Measurements from ENCODE around the gene KIF3A.

KIF3A gene

DNA sequence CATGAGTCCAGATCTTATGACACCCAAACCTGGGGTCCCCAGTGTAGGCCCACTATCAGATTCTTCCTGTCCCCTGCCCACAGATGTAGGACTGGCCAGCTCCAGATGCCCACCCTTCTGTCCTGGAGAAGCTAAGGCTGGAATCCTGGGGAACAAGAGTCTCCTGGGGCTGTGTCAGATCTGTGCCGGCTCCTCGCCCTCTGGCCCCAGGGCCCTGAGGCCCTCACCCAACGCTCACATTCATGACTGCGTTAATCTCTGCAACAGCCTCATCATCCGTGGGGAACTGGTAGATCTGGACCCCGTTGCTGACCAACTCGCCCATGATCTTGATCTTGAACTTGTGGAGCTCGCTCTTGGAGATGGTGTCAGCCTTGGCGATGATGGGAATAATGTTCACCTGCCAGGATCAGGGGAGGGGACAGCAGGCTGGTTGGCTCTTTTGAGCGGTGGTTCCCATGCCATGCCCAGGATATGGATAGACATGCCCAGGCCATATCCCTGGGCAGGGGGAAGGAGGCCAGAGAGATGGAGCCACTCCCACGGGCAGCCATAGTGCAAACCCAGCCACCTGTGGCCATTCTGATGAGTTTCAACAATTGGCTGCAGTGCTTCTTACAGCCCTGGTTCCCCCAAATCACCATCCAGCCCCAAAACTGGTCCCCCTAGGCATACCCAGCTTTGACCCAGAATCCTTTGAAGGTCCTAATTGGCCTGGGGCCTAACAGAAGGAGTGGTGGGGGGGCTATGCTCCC lies 25.1 kb upstream of the KIF3A start:
- Histone ChIP-seq H3K4me3 (ENCODE audit: extremely low read depth, insufficient read depth, low read length, poor library complexity, severe bottlenecking) (no peak overlapping the region), H3K36me3 (ENCODE audit: control insufficient read depth, insufficient read depth, low read length) (peaks cover 69% of the 10 kb centered on the region), H3K9me3 (ENCODE audit: control insufficient read depth, low read length) (no peaks in the 10 kb centered on the region), H3K27ac (ENCODE audit: low read depth, low read length, severe bottlenecking) (no peak overlapping the region), H3K4me1 (ENCODE audit: control insufficient read depth, insufficient read depth, low read length, poor library complexity, severe bottlenecking) (no peaks in the 10 kb centered on the region)
- 94 to 96% methylated on average over 5 to 10 of the region's 11 CpGs for WGBS, 2 experiments (ENCODE audit: insufficient coverage in 2 of 2)

DNA sequence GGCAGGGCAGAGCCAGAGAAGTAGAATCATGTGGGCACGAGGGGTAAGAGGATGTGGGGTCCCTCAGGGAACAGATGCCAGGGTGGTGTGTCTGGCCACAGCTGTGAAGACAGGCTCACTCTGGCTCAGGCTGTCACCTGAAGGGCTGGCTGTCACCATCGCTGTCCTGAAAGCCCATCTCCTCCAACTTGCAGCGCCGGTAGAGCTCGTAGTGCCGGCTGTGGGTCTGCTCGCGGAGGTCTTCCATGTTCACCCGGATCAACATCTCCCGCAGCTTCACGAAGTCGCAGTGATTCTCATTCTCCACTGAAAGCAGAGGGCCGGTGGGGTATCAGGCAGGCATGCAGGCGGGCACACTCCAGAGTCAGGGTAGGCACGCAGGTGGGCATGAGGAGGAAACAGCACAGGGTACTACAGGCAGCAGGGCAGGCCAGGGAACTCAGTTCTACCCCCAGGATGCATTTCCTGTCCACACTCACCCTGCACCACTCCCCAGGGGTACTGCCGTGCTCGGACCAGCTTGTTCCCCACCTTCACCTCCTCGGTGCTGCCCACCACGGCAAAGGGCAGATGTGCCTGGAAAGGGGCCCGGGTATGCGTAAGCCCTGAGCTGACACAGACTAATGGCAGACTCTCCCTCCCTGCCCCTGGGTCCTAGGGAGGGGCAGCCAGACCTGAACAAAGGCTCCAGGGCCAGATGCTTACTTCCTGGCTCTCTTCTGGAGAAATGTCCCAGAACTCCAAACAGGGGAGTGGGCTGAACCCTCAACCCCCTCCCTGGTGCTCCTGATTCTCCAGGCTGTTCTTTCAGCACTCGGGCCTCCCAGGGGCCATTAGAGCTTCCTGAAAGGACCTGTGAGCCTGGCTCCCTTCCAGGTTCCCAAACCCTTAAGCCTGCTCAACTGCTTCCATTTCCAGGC lies 24.2 kb upstream of the KIF3A start:
- H3K27ac ChIP-seq (ENCODE audit: low read depth, low read length, severe bottlenecking), result no peak overlapping the region
- WGBS, 2 experiments (ENCODE audit: insufficient coverage in 2 of 2), result 91 to 97% methylated on average over 20 of the region's 22 CpGs
- no peak overlapping the region for H3K4me3 ChIP-seq (ENCODE audit: extremely low read depth, insufficient read depth, low read length, poor library complexity, severe bottlenecking)

DNA sequence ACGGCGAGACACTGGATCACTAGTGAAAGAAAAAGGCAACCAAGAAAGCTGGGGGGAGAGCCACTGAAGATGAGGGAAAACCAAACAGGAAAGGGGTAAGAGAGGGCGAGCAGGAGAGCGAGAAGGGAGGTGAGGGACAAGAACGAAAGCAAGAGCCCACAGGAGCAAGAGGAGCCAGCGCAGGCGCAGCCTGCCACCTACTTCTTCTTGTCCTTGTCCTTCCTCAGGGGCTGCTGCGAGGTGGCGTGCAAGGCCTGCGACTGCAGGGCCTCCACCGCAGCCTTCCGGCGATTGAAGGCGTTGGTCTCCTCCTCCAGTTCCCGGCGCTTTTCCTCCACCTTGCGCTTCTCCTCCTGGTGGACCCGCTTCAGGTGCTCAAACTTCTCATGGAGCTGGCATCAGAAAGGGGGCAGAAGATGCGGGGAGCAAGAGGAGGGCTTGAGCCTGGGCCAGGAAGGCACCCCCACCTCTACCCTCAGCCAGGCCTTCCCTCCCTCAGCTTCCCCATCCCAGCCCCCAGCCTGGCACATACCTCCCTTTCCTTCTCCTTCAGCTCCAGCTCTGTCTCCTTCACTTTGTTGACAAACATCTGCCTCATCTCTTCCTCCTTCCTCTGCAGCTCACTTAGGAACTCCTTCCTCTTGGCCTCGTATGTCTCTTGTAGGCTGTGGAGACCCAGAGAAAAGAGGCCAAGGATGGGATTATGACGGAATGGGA lies 23.4 kb upstream of the KIF3A start:
- no peaks in the 10 kb centered on the region for H3K9me3 ChIP-seq (ENCODE audit: control insufficient read depth, low read length)
- 96% methylated on average over 18 of the region's 21 CpGs for WGBS, 2 experiments (ENCODE audit: insufficient coverage in 2 of 2)
- no peaks in the 10 kb centered on the region for H3K4me1 ChIP-seq (ENCODE audit: control insufficient read depth, insufficient read depth, low read length, poor library complexity, severe bottlenecking)
- H3K4me3 ChIP-seq (ENCODE audit: extremely low read depth, insufficient read depth, low read length, poor library complexity, severe bottlenecking), result no peak overlapping the region
- no peak overlapping the region for H3K27ac ChIP-seq (ENCODE audit: low read depth, low read length, severe bottlenecking)
- H3K36me3 ChIP-seq (ENCODE audit: control insufficient read depth, insufficient read depth, low read length), result peaks cover 69% of the 10 kb centered on the region

More for the DNA sequence above, 24.2 kb upstream of the KIF3A start:
- Histone ChIP-seq H3K4me1 (ENCODE audit: control insufficient read depth, insufficient read depth, low read length, poor library complexity, severe bottlenecking) (no peaks in the 10 kb centered on the region), H3K36me3 (ENCODE audit: control insufficient read depth, insufficient read depth, low read length) (peaks cover 69% of the 10 kb centered on the region), H3K9me3 (ENCODE audit: control insufficient read depth, low read length) (no peaks in the 10 kb centered on the region)

DNA sequence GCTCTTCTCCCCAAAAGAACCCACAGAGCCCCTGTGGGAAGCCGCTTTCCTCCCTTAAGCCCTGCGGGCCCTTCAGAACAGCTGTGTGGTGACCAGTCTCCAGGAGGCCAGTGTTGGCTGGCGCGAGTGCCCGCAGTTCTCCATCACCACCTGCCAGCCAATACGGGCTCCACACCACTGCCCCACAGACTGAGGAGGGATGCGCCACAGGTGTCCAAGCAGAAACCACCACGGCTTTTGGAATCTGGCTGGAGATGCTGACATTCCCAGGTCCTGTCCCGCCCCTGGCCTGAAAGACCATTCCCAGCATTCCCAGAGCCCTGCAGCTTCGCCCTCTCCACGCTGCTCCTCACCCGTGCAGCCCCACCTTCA lies 22.7 kb upstream of the KIF3A start:
- H3K4me1 ChIP-seq (ENCODE audit: control insufficient read depth, insufficient read depth, low read length, poor library complexity, severe bottlenecking), result no peaks in the 10 kb centered on the region
- H3K27ac ChIP-seq (ENCODE audit: low read depth, low read length, severe bottlenecking), result no peak overlapping the region
- no peak overlapping the region for H3K4me3 ChIP-seq (ENCODE audit: extremely low read depth, insufficient read depth, low read length, poor library complexity, severe bottlenecking)
- peaks cover 64% of the 10 kb centered on the region for H3K36me3 ChIP-seq (ENCODE audit: control insufficient read depth, insufficient read depth, low read length)
- WGBS, 2 experiments (ENCODE audit: insufficient coverage in 2 of 2), result 97% methylated on average over 12 of the region's 12 CpGs
- H3K9me3 ChIP-seq (ENCODE audit: control insufficient read depth, low read length), result no peaks in the 10 kb centered on the region

DNA sequence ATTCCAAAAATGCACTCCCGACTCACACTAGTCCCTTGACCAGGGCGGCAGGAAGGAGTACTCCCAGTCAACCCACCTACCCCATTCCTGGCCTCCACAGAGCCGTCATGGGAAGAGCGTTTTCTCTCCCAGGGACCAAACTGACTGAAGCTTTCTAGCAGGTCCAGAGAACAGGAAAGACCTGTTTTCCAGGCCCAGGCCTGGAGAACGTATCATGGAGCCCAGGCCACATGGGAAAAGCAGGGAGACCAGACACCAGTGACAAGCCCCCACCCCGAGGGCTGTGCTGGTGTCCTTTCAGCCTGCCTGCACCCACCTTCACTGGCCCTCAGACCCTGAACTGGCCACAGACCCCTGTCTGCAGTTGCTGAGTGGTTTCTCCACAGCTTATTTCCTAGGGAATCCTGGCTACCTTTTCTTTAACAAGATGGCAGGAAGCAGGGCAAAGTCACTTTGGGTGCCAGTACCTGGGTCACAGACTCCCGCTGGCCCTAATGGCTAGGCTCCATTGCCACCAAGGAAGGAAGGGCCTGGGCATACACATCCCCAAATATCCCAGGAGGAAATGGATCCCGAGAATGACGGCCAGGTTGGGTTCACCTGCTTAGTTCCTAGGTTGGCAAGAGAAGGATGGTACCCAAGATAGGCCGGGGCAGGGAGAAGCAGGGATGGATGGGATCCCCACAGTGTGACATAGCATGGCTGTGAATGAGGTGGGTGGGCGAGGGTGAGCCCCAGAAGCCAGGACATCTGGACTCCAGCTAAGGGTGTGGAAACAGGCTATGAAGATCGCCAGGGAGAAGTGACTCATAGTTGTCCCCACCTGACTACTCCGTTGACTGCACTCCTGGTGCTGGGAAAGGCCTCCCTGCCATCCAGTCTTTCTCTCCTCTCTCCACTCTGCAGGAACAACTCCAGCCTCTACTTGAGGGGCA lies 22.0 kb upstream of the KIF3A start:
- no peaks in the 10 kb centered on the region for H3K4me1 ChIP-seq (ENCODE audit: control insufficient read depth, insufficient read depth, low read length, poor library complexity, severe bottlenecking)
- no peak overlapping the region for H3K4me3 ChIP-seq (ENCODE audit: extremely low read depth, insufficient read depth, low read length, poor library complexity, severe bottlenecking)
- H3K27ac ChIP-seq (ENCODE audit: low read depth, low read length, severe bottlenecking), result no peak overlapping the region
- H3K36me3 ChIP-seq (ENCODE audit: control insufficient read depth, insufficient read depth, low read length), result peaks cover 59% of the 10 kb centered on the region
- WGBS, 2 experiments (ENCODE audit: insufficient coverage in 2 of 2), result 94% methylated on average over 10 to 11 of the region's 13 CpGs
- no peaks in the 10 kb centered on the region for H3K9me3 ChIP-seq (ENCODE audit: control insufficient read depth, low read length)

DNA sequence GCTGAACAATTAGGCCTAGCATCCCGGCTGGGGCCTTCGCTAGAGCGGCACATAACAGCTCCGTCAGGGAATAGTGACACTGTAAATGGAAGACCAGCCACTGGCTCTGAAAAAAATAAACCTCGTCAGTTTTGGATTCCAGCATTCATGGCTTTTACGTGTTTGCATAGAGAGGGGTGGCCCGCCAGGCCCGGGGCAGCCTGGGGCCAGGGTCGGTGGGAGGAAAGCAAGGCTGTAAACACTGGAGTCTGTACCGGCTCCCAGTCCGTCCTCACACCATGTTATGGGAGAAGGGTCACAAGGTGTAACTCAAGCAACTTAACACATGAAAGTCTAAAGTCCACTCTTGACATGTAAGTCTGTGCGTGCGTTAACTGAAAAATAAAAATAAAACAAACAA lies 21.1 kb upstream of the KIF3A start:
- Histone ChIP-seq H3K27ac (ENCODE audit: low read depth, low read length, severe bottlenecking) (no peak overlapping the region), H3K9me3 (ENCODE audit: control insufficient read depth, low read length) (no peaks in the 10 kb centered on the region), H3K4me3 (ENCODE audit: extremely low read depth, insufficient read depth, low read length, poor library complexity, severe bottlenecking) (no peak overlapping the region), H3K4me1 (ENCODE audit: control insufficient read depth, insufficient read depth, low read length, poor library complexity, severe bottlenecking) (no peaks in the 10 kb centered on the region), H3K36me3 (ENCODE audit: control insufficient read depth, insufficient read depth, low read length) (peaks cover 51% of the 10 kb centered on the region)
- 95 to 97% methylated on average over 9 to 10 of the region's 13 CpGs for WGBS, 2 experiments (ENCODE audit: insufficient coverage in 2 of 2)

DNA sequence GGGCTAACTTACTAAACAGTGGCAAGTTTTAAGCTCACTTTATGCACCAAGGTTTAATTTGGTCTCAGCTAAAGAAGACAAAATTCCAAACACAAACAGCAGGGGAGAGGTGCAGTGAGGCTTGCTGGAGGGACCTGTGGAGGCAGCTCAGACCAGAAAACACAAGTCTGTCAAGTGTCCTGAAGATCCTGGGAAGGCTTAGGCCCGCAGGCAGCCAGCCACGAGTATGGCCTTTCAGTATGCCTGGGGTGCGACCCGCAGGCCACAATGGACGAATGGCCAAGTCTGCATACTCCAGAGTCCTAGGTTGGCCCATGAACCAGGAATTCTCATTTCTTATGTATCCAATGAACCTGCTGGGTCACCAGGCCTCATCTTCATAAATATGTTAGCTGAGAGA lies 19.2 kb upstream of the KIF3A start:
- Histone ChIP-seq H3K4me1 (ENCODE audit: control insufficient read depth, insufficient read depth, low read length, poor library complexity, severe bottlenecking) (no peaks in the 10 kb centered on the region), H3K4me3 (ENCODE audit: extremely low read depth, insufficient read depth, low read length, poor library complexity, severe bottlenecking) (no peak overlapping the region), H3K27ac (ENCODE audit: low read depth, low read length, severe bottlenecking) (no peak overlapping the region), H3K9me3 (ENCODE audit: control insufficient read depth, low read length) (no peaks in the 10 kb centered on the region), H3K36me3 (ENCODE audit: control insufficient read depth, insufficient read depth, low read length) (peaks cover 33% of the 10 kb centered on the region)
- 88 to 96% methylated on average over 5 of the region's 5 CpGs for WGBS, 2 experiments (ENCODE audit: insufficient coverage in 2 of 2)

DNA sequence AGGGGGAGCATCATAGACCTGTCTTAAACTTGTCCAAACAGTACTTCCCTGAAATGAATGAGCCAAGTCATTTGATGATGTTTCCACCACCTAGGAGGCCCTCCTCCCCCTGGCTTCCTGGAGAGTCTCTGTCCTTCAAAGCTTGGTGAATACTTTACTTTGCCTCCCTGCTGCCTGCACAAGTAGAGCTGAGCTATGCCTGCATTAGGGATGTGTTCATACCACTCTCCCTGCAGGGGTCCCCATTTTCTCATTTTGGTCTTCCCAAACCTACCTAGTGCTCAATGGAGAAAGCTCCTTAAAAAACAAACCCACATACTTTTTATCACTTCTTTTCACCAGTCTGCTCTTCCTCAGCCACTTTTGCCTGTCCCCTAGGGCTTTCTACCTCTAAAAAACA lies 17.6 kb upstream of the KIF3A start:
- Histone ChIP-seq H3K36me3 (ENCODE audit: control insufficient read depth, insufficient read depth, low read length) (peaks cover 18% of the 10 kb centered on the region), H3K27ac (ENCODE audit: low read depth, low read length, severe bottlenecking) (no peak overlapping the region), H3K9me3 (ENCODE audit: control insufficient read depth, low read length) (no peaks in the 10 kb centered on the region), H3K4me1 (ENCODE audit: control insufficient read depth, insufficient read depth, low read length, poor library complexity, severe bottlenecking) (no peaks in the 10 kb centered on the region), H3K4me3 (ENCODE audit: extremely low read depth, insufficient read depth, low read length, poor library complexity, severe bottlenecking) (no peak overlapping the region)

DNA sequence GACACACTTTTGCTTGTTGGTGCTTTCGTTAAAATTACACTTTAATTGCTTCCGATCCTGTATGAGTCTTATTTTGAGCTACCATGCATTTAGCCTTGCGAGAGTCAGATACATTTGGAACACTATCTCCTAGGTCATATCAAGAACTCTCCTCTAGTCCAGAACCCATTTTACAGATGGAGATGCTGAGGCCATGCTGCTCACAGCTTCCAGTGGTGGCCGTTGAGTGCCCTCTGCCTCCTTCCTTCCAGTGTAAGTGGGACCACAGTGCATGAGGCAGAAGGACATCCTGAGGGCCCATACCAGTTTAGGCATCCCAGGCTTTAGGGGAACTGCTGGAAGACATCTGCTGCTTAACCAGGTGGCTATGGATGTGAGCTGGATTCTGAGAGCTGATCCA lies 16.8 kb upstream of the KIF3A start:
- H3K9me3 ChIP-seq (ENCODE audit: control insufficient read depth, low read length), result no peaks in the 10 kb centered on the region
- no peaks in the 10 kb centered on the region for H3K4me1 ChIP-seq (ENCODE audit: control insufficient read depth, insufficient read depth, low read length, poor library complexity, severe bottlenecking)
- H3K36me3 ChIP-seq (ENCODE audit: control insufficient read depth, insufficient read depth, low read length), result peaks cover 10% of the 10 kb centered on the region
- 96 to 97% methylated on average over 3 to 4 of the region's 4 CpGs for WGBS, 2 experiments (ENCODE audit: insufficient coverage in 2 of 2)
- no peak overlapping the region for H3K4me3 ChIP-seq (ENCODE audit: extremely low read depth, insufficient read depth, low read length, poor library complexity, severe bottlenecking)
- no peak overlapping the region for H3K27ac ChIP-seq (ENCODE audit: low read depth, low read length, severe bottlenecking)
